Measurements from ENCODE around the gene CRNKL1.

Gene CRNKL1

DNA sequence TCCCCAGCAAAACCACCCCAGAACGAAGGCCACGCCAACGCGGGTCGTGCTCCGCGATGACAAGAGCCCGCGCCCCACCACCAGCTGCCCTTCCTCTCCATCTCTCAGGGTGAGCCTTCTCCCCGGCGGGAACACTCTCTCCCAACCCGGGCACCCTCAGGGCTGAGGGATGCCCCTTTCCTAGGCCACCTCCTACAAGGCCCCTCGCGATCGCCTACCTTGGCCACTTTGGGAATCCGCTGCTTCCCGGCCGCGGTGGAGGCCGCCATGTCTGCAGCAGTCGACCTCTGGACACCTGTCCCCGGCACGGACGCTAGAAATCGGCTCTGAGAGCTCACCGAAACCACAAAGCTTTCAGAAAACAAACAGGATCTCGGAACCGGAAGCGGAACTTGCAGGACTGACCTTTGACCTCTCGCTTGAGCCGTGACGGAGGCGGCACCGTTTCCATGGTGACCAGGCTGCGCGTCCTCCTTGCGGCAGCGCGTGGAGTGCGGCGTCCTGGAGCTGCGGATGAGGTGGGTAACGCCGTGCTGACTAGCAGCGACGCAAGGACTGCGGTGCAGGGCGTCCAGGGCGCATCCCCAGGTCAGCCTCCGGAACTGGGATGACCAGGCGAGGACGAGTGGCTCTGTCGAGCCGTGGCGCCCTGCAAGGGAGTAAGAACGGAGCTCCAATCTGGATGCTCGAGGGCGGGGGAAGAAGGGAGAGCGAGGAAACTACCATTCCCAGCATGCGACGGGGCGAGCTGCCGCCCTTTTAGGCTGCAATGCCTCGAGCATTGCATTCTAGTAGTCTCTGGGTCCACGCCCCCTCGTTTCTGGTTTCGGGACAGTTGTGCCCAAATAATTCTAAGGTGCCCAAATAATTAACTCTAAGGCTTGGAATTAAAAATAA, at the start of gene CRNKL1, which contains the start of gene CFAP61:
Gene CRNKL1 (minus strand): TSS at position 393 of the 897 bp plus-strand sequence. CDS start 124 bp downstream, at position 269.
Gene CFAP61 (plus strand): TSS at position 459 of the 897 bp plus-strand sequence. CDS start 4,122 bp downstream, outside the sequence.
- H3K4me3 ChIP-seq (ENCODE audit: low read length), result peak within 1 kb of the TSS; percentile 98
- no peak for TF ChIP-seq CTCF (conservative IDR thresholded peaks at IDR 0.05; ENCODE audit: low read depth, low read length)

GRCh38 chr20:20100881-20101280, 48.6 kb upstream of the CRNKL1 start:
- TF ChIP-seq CTCF (conservative IDR thresholded peaks at IDR 0.05; ENCODE audit: low read depth, low read length), result no peak
- no peak overlapping the region for H3K4me3 ChIP-seq (ENCODE audit: low read length)
- DNase-seq (ENCODE audit: low read depth), result no peak

More for the DNA sequence above, at the start of gene CRNKL1, which contains the start of gene CFAP61:
- DNase-seq (ENCODE audit: low read depth), result peak; percentile 84

DNA sequence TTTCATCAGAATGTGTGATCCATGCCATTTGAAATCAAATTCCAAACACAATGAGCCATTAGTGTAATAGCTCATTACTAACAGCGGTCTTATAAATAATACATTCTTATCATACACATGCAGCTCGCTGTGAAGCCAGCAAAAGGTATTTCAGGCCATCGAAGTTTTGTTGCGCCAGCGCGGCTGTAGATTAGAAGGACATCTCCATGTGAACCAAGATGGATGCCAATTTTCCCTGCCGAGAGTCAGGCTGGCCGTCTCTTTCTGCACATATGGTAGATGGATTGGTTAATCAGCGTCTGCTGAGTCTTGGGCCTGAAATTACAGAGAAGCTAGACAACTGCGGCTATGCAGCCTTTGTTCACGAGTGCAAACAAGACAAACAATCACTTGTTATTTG, 44.2 kb upstream of the CRNKL1 start:
- no peak overlapping the region for H3K4me3 ChIP-seq (ENCODE audit: low read length)
- DNase-seq (ENCODE audit: low read depth), result no peak
- no peak for TF ChIP-seq CTCF (conservative IDR thresholded peaks at IDR 0.05; ENCODE audit: low read depth, low read length)

DNA sequence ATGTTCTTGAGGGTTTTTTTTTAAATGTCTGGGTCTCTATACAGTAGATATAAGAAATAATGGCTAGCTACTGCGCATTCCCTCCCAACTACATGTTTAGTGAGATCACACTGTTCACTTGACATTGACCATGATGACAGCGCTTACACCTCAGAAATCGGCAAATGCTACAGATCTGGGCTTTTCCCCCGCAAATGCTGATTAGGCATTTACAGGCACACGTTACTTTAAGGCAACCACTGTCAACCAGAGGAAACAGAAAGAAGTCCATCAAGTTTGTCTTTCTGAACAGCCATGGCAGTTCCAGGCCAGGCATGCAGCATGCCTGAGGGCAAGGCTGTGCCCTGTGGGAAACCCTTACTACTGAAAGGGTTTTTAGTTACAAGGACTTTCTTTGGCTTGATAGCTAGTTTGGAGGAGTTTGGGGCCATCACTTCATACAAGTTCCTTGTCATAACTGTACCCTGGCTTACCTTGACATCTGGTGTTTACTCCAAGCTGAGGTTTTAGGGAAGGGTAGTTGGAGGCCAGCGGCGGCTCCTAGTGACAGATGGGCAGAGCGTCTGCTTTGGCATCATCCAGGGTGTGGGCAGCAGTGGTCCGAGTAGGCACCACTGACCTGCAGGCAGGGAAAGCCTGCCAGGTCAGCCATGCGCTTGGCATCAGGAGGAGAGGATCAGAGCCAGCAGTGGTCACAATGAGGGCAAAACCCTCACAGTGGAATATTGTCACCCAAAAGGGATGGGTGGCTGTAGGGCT, 43.0 kb upstream of the CRNKL1 start:
- no peak for TF ChIP-seq CTCF (conservative IDR thresholded peaks at IDR 0.05; ENCODE audit: low read depth, low read length)
- no peak overlapping the region for H3K4me3 ChIP-seq (ENCODE audit: low read length)
- DNase-seq (ENCODE audit: low read depth), result no peak

GRCh38 chr20:20094410-20094809, 42.1 kb upstream of the CRNKL1 start:
- DNase-seq (ENCODE audit: low read depth), result no peak
- no peak for TF ChIP-seq CTCF (conservative IDR thresholded peaks at IDR 0.05; ENCODE audit: low read depth, low read length)

DNA sequence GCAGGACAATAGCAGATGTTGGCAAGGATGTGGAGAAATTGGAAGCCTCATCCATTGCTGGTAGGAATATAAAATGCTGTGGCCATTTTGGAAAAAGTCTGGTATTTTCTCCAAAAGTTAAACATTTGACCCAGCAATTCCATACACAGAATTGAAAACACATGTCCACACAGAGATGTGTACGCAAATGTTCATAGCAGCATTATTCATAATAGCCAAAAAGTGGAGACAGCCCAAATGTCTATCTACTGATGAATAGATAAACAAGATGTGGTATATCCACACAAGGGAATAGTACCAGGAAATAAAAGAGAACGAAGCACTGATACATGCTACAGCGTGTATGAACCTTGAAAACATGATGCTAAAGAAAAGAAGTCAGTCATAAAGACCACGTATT, 40.6 kb upstream of the CRNKL1 start:
- no peak overlapping the region for H3K4me3 ChIP-seq (ENCODE audit: low read length)
- no peak for DNase-seq (ENCODE audit: low read depth)
- no peak for TF ChIP-seq CTCF (conservative IDR thresholded peaks at IDR 0.05; ENCODE audit: low read depth, low read length)

More at GRCh38 chr20:20094410-20094809, 42.1 kb upstream of the CRNKL1 start:
- H3K4me3 ChIP-seq (ENCODE audit: low read length), result no peak overlapping the region

Measured in retinal pigment epithelial cell (primary cell).